GM23248 (cell line): ENCODE data around the gene THAP8.

Source experiments
- EZH2 ChIP-seq: fragments of 200-600 bp; sonication (generic); IDR thresholded peaks from 2 replicates; pipeline ENCODE4 v1.6.1; 2018; ENCODE audit warnings: antibody characterized with exemption, mild to moderate bottlenecking; ENCODE audit not compliant: insufficient read depth, poor library complexity, severe bottlenecking
- EZH2phosphoT487 ChIP-seq: fragments of 200-600 bp; sonication (generic); IDR thresholded peaks from 2 replicates; pipeline ENCODE4 v1.6.1; 2018; ENCODE audit warnings: antibody characterized with exemption, moderate library complexity, mild to moderate bottlenecking, low read depth; ENCODE audit not compliant: insufficient read depth

DNA sequence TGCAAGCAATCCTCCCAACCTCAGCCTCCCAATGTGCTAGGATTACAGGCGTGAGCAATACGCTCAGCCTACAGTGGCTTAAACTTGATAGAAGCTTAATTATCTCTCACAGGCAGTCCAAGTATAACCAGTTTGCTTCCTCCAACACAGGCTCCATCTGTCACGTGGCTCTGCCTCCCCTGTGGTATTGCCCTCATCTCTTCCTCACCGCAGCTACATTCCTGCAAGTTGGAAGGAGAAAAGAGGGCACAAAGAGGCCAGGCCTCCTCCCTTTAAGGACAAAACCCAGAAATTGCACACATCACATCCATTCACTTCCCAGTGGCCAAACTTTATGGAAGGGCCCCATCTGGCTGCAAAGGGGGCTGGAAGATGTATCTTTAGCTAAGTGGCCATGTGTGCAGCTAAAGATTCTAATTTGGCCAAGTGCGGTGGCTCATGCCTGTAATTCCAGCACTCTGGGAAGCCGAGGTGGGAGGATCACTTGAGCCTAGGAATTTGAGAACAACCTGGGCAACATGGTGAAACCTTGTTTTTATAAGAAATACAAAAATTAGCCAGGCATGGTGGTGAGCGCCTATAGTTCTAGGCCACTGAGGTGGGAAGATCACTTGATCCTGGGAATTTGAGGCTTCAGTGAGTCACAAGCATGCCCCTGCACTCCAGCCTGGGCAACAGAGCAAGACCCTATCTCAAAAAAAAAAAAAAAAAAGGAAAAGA lies 62.2 kb downstream of the THAP8 start:
- TF ChIP-seq EZH2 (no peak), EZH2phosphoT487 (no peak)
